Renal pelvis (tissue), 4 donors: Measurements from ENCODE around the gene HDAC9. TPM values are rescaled to one million over a fixed set of nuclear protein-coding genes. Genes with fewer than 3 reads are reported as not detected.
A peak's percentile ranks its signal among the peaks of the same experiment; 100 is the strongest.

ENCODE experiments used
- DNase-seq: peaks from one replicate; pipeline ENCODE4 v3.0.0-alpha.2; 2013
- polyA plus RNA-seq, 3 donors: library from polyadenylated mRNA; unstranded; fragments of 120-200 nt; gene quantifications; one replicate each; pipeline ENCODE4 v1.2.1, GENCODE V29; 2013; ENCODE audit not compliant: insufficient read length in 3 of 3

Gene HDAC9
- polyA plus RNA-seq, 3 donors: 7.4 to 8.4 (median 8.4) TPM

- no peak for DNase-seq
Observed at GRCh38 chr7:18780938-18781337, 285.4 kb downstream of the HDAC9 start.

GRCh38 chr7:18786196-18786727 lies 290.7 kb downstream of the HDAC9 start:
- no peak for DNase-seq

- no peak for DNase-seq
Observed at GRCh38 chr7:18786796-18787195, 291.2 kb downstream of the HDAC9 start.

- no peak for DNase-seq
Observed at GRCh38 chr7:18788026-18788425, 292.5 kb downstream of the HDAC9 start.

GRCh38 chr7:18792871-18793595 lies 297.5 kb downstream of the HDAC9 start:
- peak; percentile 55 for DNase-seq

GRCh38 chr7:18796216-18796615 lies 300.7 kb downstream of the HDAC9 start:
- DNase-seq: no peak

- no peak for DNase-seq
Observed at GRCh38 chr7:18798088-18798906, 302.7 kb downstream of the HDAC9 start.

GRCh38 chr7:18799899-18800298 lies 304.4 kb downstream of the HDAC9 start:
- no peak for DNase-seq

- no peak for DNase-seq
Observed at GRCh38 chr7:18803923-18804322, 308.4 kb downstream of the HDAC9 start.

- no peak for DNase-seq
Observed at GRCh38 chr7:18806177-18806576, 310.6 kb downstream of the HDAC9 start.

- DNase-seq: no peak
Observed at GRCh38 chr7:18808026-18808425, 312.5 kb downstream of the HDAC9 start.

GRCh38 chr7:18815261-18815960 lies 319.9 kb downstream of the HDAC9 start:
- no peak for DNase-seq

- DNase-seq: no peak
Observed at GRCh38 chr7:18820981-18821380, 325.4 kb downstream of the HDAC9 start.

GRCh38 chr7:18821554-18821953 lies 326.0 kb downstream of the HDAC9 start:
- no peak for DNase-seq

- DNase-seq: no peak
Observed at GRCh38 chr7:18824157-18824556, 328.6 kb downstream of the HDAC9 start.

- DNase-seq: no peak
Observed at GRCh38 chr7:18828260-18828993, 332.9 kb downstream of the HDAC9 start.

GRCh38 chr7:18828994-18829857 lies 333.7 kb downstream of the HDAC9 start:
- DNase-seq: no peak

- no peak for DNase-seq
Observed at GRCh38 chr7:18829858-18830285, 334.3 kb downstream of the HDAC9 start.

GRCh38 chr7:18831419-18831818 lies 335.9 kb downstream of the HDAC9 start:
- no peak for DNase-seq

- DNase-seq: no peak
Observed at GRCh38 chr7:18831943-18832342, 336.4 kb downstream of the HDAC9 start.

GRCh38 chr7:18834577-18834976 lies 339.0 kb downstream of the HDAC9 start:
- DNase-seq: no peak
